Endothelial cell of umbilical vein (primary cell): Measurements from ENCODE around the gene S100A3. TPM values are rescaled to one million over a fixed set of nuclear protein-coding genes. Genes with fewer than 3 reads are reported as not detected.

Experiments
- BruUV-seq: library from RNA; stranded (reverse); fragments of 400-500 nt; replicated peaks from 2 replicates; lab custom pipeline; 2021; lab: Mats Ljungman, UMichigan
- CTCF ChIA-PET: fragments of 300-600, 350-600 bp; sonication (Branson Sonifier 250); formaldehyde crosslinking; loops from one replicate; lab custom pipeline; 2021; ENCODE audit warnings: antibody characterized with exemption, inconsistent platforms; lab: Charles Lee
- POLR2A ChIA-PET: fragments of 300-600, 350-600 bp; sonication (Branson Sonifier 250); formaldehyde crosslinking; loops from one replicate; lab custom pipeline; 2021; ENCODE audit warnings: antibody characterized with exemption, inconsistent platforms; lab: Charles Lee
- DNase-seq: peaks from one replicate; pipeline ENCODE4 v3.0.0-alpha.2; 2011; ENCODE audit warnings: low read depth, low spot score
- FAIRE-seq: peaks from 2 replicates; lab custom pipeline; 2011; peaks lifted over from hg19 to GRCh38; lab: Jason Lieb, UNC
- H2AFZ ChIP-seq: 2 replicates; pipeline ENCODE4 v1.6.0; 2012; ENCODE audit warnings: low read depth, low read length, control low read depth, inconsistent platforms
- H3K27ac ChIP-seq: 2 replicates; pipeline ENCODE4 v1.5.1; 2011; ENCODE audit warnings: low read depth, mild to moderate bottlenecking, control low read depth, low read length, moderate library complexity; ENCODE audit not compliant: insufficient read depth
- H3K27me3 ChIP-seq, 2 experiments: 2 replicates each; pipeline versions ENCODE4 v1.6.0 to v1.6.1; 2011; ENCODE audit warnings: low read length in 2 of 2, mixed read lengths in 1 of 2; ENCODE audit not compliant: control insufficient read depth in 2 of 2, insufficient read depth in 2 of 2
- H3K36me3 ChIP-seq, 2 experiments: 2 replicates in 1 of 2; 3 replicates in 1 of 2; pipeline ENCODE4 v1.5.1; 2011; ENCODE audit warnings: low read length in 2 of 2, mild to moderate bottlenecking in 1 of 2, moderate library complexity in 1 of 2; ENCODE audit not compliant: control insufficient read depth in 2 of 2, insufficient read depth in 2 of 2; ENCODE audit errors: extremely low read depth in 1 of 2
- H3K4me1 ChIP-seq: 3 replicates; pipeline ENCODE4 v1.5.1; 2011; ENCODE audit warnings: mild to moderate bottlenecking, low read length; ENCODE audit not compliant: control insufficient read depth, insufficient read depth; ENCODE audit errors: extremely low read depth
- H3K4me2 ChIP-seq: 2 replicates; pipeline ENCODE4 v1.6.1; 2011; ENCODE audit warnings: low read length, control low read depth, mixed read lengths; ENCODE audit not compliant: insufficient read depth
- H3K4me3 ChIP-seq, 3 experiments: fragments of 200-600 bp in 1 of 3; sonication (generic), shearing (Covaris generic) in 1 of 3; replicated peaks in 1 of 3; 2 replicates each; pipeline ENCODE4 v1.5.1; 2011 to 2016; ENCODE audit warnings: control low read depth in 3 of 3, low read length in 3 of 3, mild to moderate bottlenecking in 2 of 3, inconsistent platforms in 1 of 3, low read depth in 1 of 3, moderate library complexity in 1 of 3; ENCODE audit not compliant: insufficient read depth in 1 of 3
- H3K79me2 ChIP-seq: 2 replicates; pipeline ENCODE4 v1.6.0; 2012; ENCODE audit warnings: low read length, inconsistent platforms; ENCODE audit not compliant: control insufficient read depth, insufficient read depth
- H3K9ac ChIP-seq: replicated peaks from 2 replicates; pipeline ENCODE3; 2011; ENCODE audit warnings: low read length, control low read depth; ENCODE audit not compliant: insufficient read depth; ENCODE audit errors: extremely low read depth
- H3K9me1 ChIP-seq: replicated peaks from 3 replicates; pipeline ENCODE4 v1.6.0; 2011; ENCODE audit warnings: mild to moderate bottlenecking, low read length; ENCODE audit not compliant: control insufficient read depth, insufficient read depth; ENCODE audit errors: extremely low read depth
- H3K9me3 ChIP-seq: replicated peaks from 2 replicates; pipeline ENCODE4 v1.5.1; 2012; ENCODE audit warnings: low read length, inconsistent platforms; ENCODE audit not compliant: control insufficient read depth, insufficient read depth
- H4K20me1 ChIP-seq: replicated peaks from 2 replicates; pipeline ENCODE3; 2011; ENCODE audit warnings: mild to moderate bottlenecking, low read length; ENCODE audit not compliant: control insufficient read depth, insufficient read depth; ENCODE audit errors: extremely low read depth
- GATA2 ChIP-seq: IDR thresholded peaks from 2 replicates; pipeline ENCODE4 v1.7.0; 2011; ENCODE audit warnings: low read depth, mild to moderate bottlenecking, moderate library complexity, mixed read lengths, low read length; ENCODE audit not compliant: insufficient read length, insufficient read depth
- JUN ChIP-seq: IDR thresholded peaks from 2 replicates; pipeline ENCODE4 v1.6.1; 2011; ENCODE audit warnings: borderline replicate concordance, low read depth; ENCODE audit not compliant: insufficient read length, insufficient read depth
- POLR2A ChIP-seq: IDR thresholded peaks from 2 replicates; pipeline ENCODE4 v1.6.1; 2012; ENCODE audit warnings: low read depth, mild to moderate bottlenecking, control low read depth, low read length
- POLR2AphosphoS5 ChIP-seq: IDR thresholded peaks from 2 replicates; pipeline ENCODE4 v1.6.1; 2012; ENCODE audit warnings: low read depth, mild to moderate bottlenecking, control low read depth, low read length, moderate library complexity; ENCODE audit not compliant: insufficient read depth
- dilution Hi-C: fragments of 300-500 bp; cut with MboI; formaldehyde crosslinking; loops from one replicate; pipeline ENCODE4 v1.15.0; 2019; ENCODE audit warnings: low sequenced_read_pairs; ENCODE audit not compliant: extremely low pct_ligation_motif_present
- intact Hi-C: fragments of 100-400 bp; cut with micrococcal nuclease; formaldehyde crosslinking; loops from one replicate; pipeline ENCODE4 v1.10.0; 2022
- polyA plus RNA-seq, 4 experiments: library from polyadenylated mRNA; depleted of rRNA in 3 of 4; stranded (reverse) in 3 of 4; unstranded in 1 of 4; fragments of >200 nt; gene quantifications; 2 replicates each; pipeline versions ENCODE4 v1.2.1 to v1.2.3, GENCODE V29; 2011 to 2012; ENCODE audit warnings: missing spikeins in 1 of 4
- total RNA-seq: library from RNA; stranded (reverse); gene quantifications from 2 replicates; pipeline ENCODE4 v1.2.3, GENCODE V29; 2021

S100A3 gene
- total and polyA plus RNA-seq, 2 donors (not counting 3 experiments of a cell fraction or from before 2014, with no cell fraction given): 0.42 to 1.3 TPM

DNA sequence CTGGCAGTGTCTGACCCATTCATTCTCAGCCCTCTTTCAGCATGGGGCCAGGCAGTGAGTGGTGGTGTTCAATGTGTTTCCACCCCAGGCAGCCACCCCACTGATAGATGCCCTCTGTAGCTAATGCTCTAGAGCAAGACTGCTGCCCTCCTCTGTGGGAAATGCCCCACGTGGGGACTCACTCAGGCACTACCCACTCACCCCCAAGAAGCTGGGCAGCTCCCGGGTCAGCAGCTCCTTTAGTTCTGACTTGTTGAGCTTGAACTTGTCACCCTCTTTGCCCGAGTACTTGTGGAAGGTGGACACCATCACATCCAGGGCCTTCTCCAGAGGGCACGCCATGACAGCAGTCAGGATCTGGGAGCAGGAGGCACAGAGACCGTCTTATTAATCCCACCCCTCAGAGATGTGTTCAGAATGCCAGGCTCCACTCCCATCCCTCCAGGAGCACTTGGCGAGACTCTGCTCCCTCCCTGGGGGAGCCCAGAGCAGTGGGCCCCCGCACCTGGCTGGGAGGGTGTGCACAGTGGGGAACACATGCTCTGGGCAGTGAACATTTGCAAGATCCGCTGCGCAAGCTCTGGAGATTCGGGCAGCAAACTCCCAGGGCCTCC, 4.5 kb downstream of the S100A3 start:
- Histone ChIP-seq H3K36me3 (no peaks in the 10 kb centered on the region), H4K20me1 (no peaks in the 10 kb centered on the region), H3K9ac (no peak overlapping the region), H3K27ac (no peak overlapping the region), H3K4me1 (peaks cover 18% of the 10 kb centered on the region), H3K4me2 (no peak overlapping the region), H3K27me3 (no peaks in the 10 kb centered on the region), H3K9me3 (no peaks in the 10 kb centered on the region), H3K4me3 (no peak overlapping the region), H3K79me2 (no peaks in the 10 kb centered on the region), H3K9me1 (no peaks in the 10 kb centered on the region), H2AFZ (peak overlapping the region; percentile 46)
- dilution Hi-C loops: no loop called here
- TF ChIP-seq GATA2 (no peak), JUN (no peak), POLR2A (no peak)
- ChIA-PET CTCF (interaction anchor here (0.6 to 2.5 kb wide), 7 partner anchors 9 to 34 kb away, joined by 3 to 11 read pairs (median 5); partner anchors contain the start of gene S100A6), POLR2A (interaction anchor here (0.6 to 1.9 kb wide), 4 partner anchors 10 to 183 kb away, joined by 3 to 6 read pairs (median 4); partner anchors contain the start of genes INTS3 and S100A6)
- intact Hi-C loops: no loop called here
- BruUV-seq: no TSS peak
- DNase-seq (no peak), FAIRE-seq (no peak)

DNA sequence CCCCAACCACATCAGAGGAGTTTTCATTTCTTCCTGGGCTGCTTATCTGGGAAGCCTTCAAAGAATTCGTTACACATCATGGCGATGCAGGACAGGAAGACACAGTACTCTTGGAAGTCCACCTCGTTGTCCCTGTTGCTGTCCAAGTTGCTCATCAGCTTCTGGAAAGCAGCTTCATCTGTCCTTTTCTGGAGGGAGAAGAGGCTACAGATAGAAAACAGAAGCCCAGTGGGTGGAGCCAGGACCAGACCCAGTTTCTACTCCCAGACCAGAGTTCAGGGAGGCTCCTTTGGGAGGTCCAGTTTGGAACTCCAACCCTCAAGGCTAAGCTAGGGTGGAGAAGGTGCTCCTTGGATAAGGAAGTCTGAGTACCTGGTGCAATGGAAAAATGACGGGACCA, 5.3 kb downstream of the S100A3 start:
- no peak overlapping the region for H3K27ac ChIP-seq
- CTCF ChIA-PET: interaction anchor here (0.6 to 2.0 kb wide), 3 partner anchors 9 to 11 kb away, joined by 3 to 11 read pairs (median 10); partner anchors contain the start of gene S100A6
- no TSS peak for BruUV-seq
- dilution Hi-C loops: no loop called here
- no peak overlapping the region for H2AFZ ChIP-seq
- H3K36me3 ChIP-seq: no peaks in the 10 kb centered on the region
- FAIRE-seq: no peak
- H3K4me2 ChIP-seq: no peak overlapping the region
- POLR2A ChIA-PET: no interaction called here
- no peaks in the 10 kb centered on the region for H3K79me2 ChIP-seq
- TF ChIP-seq GATA2 (no peak), POLR2AphosphoS5 (no peak)
- intact Hi-C loops: no loop called here
- H3K27me3 ChIP-seq: no peaks in the 10 kb centered on the region
- H3K9ac ChIP-seq: no peak overlapping the region
- H3K4me3 ChIP-seq: no peak overlapping the region
- peaks cover 10% of the 10 kb centered on the region for H3K4me1 ChIP-seq
- H3K9me1 ChIP-seq: no peaks in the 10 kb centered on the region
- H3K9me3 ChIP-seq: no peaks in the 10 kb centered on the region
- DNase-seq: no peak
- H4K20me1 ChIP-seq: no peaks in the 10 kb centered on the region
